ENCODE measurements around the gene ZMAT3.

ZMAT3 gene

DNA sequence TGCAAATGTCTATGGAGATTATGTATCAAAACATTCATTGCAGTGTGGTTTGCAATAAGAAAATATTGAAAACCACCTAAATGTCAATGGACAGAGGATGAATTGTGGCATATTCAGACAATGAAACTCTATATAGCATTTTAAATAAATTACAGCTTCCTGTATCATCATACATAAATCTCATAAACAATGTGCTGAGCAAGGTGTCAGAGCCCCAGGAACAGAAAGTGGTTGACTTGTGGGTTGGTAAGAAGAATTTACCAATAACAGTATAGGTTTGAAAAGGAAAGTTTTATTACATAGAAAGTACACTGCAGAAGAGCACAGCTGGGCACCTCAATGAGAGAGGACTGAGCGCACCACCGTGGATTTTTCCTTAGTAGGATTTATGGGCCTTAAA lies 75.2 kb downstream of the ZMAT3 start:
- TF ChIP-seq, protein P1, sequence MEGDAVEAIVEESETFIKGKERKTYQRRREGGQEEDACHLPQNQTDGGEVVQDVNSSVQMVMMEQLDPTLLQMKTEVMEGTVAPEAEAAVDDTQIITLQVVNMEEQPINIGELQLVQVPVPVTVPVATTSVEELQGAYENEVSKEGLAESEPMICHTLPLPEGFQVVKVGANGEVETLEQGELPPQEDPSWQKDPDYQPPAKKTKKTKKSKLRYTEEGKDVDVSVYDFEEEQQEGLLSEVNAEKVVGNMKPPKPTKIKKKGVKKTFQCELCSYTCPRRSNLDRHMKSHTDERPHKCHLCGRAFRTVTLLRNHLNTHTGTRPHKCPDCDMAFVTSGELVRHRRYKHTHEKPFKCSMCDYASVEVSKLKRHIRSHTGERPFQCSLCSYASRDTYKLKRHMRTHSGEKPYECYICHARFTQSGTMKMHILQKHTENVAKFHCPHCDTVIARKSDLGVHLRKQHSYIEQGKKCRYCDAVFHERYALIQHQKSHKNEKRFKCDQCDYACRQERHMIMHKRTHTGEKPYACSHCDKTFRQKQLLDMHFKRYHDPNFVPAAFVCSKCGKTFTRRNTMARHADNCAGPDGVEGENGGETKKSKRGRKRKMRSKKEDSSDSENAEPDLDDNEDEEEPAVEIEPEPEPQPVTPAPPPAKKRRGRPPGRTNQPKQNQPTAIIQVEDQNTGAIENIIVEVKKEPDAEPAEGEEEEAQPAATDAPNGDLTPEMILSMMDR (IDR thresholded peaks at IDR 0.05; ENCODE audit: control insufficient read depth, insufficient read depth, low read depth, low read length, missing control alignments), result no peak
- no peak overlapping the region for H3K4me3 ChIP-seq (ENCODE audit: control insufficient read depth, low read depth, low read length)
- no peak for DNase-seq (ENCODE audit: low read depth)

DNA sequence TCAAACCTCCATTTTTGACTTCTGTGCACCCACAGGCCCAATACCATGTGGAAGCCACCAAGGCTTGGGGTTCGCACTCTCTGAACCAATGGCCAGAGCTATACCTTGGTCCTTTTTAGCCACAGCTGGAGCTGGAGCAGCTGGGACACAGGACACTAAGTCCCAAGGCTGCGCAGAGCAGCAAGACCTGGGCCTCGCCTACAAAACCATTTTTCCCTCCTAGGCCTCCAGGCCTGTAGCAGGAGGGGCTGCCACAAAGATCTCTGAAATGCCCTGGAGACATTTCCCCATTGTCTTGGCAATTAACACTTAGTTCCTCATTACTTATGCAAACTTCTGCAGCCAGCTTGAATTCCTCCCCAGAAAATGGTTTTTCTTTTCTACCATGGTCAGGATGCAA lies 81.3 kb downstream of the ZMAT3 start:
- TF ChIP-seq, protein P1 (IDR thresholded peaks at IDR 0.05; ENCODE audit: control insufficient read depth, insufficient read depth, low read depth, low read length, missing control alignments), result no peak
- DNase-seq (ENCODE audit: low read depth), result no peak
- H3K4me3 ChIP-seq (ENCODE audit: control insufficient read depth, low read depth, low read length), result no peak overlapping the region

DNA sequence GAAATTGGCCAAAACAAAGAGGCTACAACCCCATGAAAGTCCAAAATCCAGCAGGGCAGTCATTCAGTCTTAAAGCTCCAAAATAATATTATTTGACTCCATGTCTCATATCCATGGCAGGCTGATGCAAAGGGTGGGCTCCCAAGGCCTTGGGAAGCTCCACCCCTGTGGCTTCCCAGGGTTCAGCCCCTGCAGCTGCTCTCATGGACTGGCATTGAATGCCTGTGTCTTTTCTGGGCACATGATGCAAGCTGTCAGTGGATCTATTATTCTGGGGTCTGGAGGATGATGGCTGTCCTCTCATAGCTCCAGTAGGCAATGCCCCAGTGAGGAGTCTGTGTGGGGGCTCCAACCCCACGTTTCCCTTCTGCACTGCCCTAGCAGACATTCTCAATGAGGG lies 81.8 kb downstream of the ZMAT3 start:
- no peak overlapping the region for H3K4me3 ChIP-seq (ENCODE audit: control insufficient read depth, low read depth, low read length)
- no peak for DNase-seq (ENCODE audit: low read depth)
- TF ChIP-seq, protein P1 (IDR thresholded peaks at IDR 0.05; ENCODE audit: control insufficient read depth, insufficient read depth, low read depth, low read length, missing control alignments), result no peak

DNA sequence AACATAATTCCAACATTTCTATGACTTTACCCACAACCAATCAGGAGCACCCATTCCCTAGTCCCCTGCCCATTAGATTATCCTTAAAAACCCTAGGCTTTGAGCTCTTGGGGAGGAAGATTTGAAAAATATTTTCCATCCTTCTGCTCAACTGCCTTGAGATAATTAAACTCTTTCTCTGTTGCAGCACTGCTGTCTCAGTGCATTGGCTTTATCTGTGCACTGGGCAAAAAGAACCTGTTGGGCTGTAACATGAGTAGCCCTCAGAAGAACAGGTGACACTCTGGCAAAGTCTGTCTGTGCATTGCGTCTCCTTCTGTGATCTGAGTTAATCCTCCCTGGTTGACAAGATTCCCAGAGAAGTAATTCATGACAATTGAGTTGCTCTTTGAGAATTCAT lies 83.9 kb downstream of the ZMAT3 start:
- no peak overlapping the region for H3K4me3 ChIP-seq (ENCODE audit: control insufficient read depth, low read depth, low read length)
- no peak for DNase-seq (ENCODE audit: low read depth)
- TF ChIP-seq, protein P1 (IDR thresholded peaks at IDR 0.05; ENCODE audit: control insufficient read depth, insufficient read depth, low read depth, low read length, missing control alignments), result no peak

DNA sequence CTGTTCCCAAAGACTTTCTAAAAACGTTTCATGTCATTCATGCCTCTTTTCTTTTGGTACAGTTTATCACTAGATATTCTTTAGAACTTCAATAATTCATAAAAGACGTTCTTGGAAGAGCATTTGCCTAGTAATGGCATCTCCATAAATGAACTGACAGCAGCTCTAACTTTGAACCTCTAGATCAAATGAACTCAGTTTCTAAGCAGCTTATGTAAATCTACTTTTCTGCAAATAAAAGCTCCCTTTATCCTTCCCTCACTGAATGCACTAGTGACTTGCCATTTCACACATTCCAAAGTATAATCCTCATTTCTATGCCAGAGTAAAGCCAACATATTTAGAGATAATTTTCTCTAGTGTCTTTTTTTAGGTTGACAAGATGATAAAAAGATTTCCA lies 85.2 kb downstream of the ZMAT3 start:
- no peak overlapping the region for H3K4me3 ChIP-seq (ENCODE audit: control insufficient read depth, low read depth, low read length)
- TF ChIP-seq, protein P1 (IDR thresholded peaks at IDR 0.05; ENCODE audit: control insufficient read depth, insufficient read depth, low read depth, low read length, missing control alignments), result no peak
- DNase-seq (ENCODE audit: low read depth), result no peak

DNA sequence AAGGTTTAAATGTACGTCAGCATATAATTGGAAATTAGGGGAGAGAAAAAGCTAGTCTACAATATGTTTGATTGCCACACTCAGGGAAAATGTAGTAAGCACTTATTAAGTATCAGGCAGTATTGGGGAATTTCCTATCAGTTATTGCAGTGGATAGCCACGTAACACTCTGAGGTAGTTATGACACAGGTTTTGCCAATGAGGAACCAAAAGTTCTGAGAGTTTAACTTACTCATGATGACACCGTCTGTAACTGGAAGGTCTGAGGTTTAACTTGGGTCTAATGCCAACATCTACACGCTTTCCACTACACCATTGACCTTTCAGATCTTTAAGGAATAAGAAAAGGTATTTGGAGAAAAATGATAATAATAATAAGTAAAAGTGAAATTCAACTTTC lies 89.5 kb downstream of the ZMAT3 start:
- no peak overlapping the region for H3K4me3 ChIP-seq (ENCODE audit: control insufficient read depth, low read depth, low read length)
- TF ChIP-seq, protein P1 (IDR thresholded peaks at IDR 0.05; ENCODE audit: control insufficient read depth, insufficient read depth, low read depth, low read length, missing control alignments), result no peak
- DNase-seq (ENCODE audit: low read depth), result no peak

DNA sequence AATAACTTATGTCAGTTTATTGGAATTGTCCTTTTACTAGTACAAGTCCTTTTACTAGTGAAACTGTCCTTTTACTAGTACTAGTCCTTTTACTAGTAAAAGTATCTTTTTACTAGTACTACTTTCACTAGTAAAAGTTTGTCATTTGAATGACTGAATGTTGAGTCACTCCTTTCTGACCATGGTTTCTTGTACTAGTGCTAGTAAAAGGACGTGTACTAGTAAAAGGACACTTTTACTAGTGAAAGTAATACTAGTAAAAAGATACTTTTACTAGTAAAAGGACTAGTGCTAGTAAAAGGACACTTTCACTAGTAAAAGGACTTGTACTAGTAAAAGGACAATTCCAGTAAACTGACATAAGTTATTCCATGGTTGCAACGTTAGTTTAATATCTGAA lies 96.3 kb downstream of the ZMAT3 start:
- TF ChIP-seq, protein P1 (IDR thresholded peaks at IDR 0.05; ENCODE audit: control insufficient read depth, insufficient read depth, low read depth, low read length, missing control alignments), result no peak
- H3K4me3 ChIP-seq (ENCODE audit: control insufficient read depth, low read depth, low read length), result no peak overlapping the region
- DNase-seq (ENCODE audit: low read depth), result no peak

Data from AG09309 (cell line).